ENCODE measurements around the gene CLIC5. TPM values are rescaled to one million over a fixed set of nuclear protein-coding genes. Genes with fewer than 3 reads are reported as not detected.

Gene CLIC5
- total and polyA plus RNA-seq, 2 of the 8 experiments (the other 6 are each of a cell fraction or from before 2014, with no cell fraction given): 0.12 to 0.15 TPM

DNA sequence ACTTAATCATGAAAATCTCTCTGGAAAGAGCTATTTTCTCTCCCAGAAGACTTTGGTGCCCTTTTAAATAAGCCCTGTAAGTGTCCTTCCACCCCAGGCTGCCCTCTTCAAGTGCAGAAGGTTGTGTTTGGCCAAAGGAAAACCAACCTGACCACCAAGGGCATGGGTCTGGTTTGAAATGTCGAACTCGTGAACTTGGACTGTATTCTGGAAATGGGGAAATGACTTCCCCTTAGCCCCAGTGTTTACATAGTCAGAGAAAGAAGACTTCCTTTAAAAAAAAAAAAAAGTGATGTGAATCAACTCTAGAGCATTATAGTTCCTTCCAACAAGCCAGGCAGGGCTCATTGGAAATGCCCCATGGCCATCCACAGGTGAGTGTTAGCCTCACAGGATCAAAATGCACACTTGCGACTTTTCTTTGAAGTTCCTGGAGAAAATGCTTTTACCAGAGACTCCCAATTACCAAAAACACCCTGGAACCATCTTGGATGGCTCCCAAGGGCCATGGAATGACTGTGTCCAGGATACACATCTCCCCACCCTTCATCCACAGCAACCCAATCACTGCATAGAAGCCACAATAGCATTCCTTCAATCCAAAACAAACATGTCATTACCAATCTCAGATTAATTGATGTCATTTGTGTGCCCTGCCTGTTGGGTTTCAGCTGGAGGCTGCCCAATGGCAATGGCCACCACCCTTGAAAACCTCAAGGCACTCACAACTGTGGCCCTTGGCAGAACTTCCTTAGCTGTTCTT lies 133.8 kb downstream of the CLIC5 start:
- no peak overlapping the region for H4K8ac ChIP-seq (ENCODE audit: extremely low read depth, insufficient read depth, low read length)
- no peak overlapping the region for H3K4ac ChIP-seq (replicated peaks; ENCODE audit: insufficient read length, low read depth, low read length)
- ChIA-PET CTCF (ENCODE audit: partially characterized antibody) (interaction anchor here (1.6 kb wide), 1 partner anchor 21 kb away, joined by 3 read pairs; no protein-coding TSS in a partner anchor), POLR2A (ENCODE audit: partially characterized antibody) (no interaction called here)
- no peak overlapping the region for H4K5ac ChIP-seq (ENCODE audit: insufficient read length, low read depth, low read length)
- H2AFZ ChIP-seq (ENCODE audit: low read length): no peak overlapping the region
- H4K20me1 ChIP-seq (replicated peaks in 1 of 2; ENCODE audit: control insufficient read depth in 1 of 2, insufficient read depth in 2 of 2, low read length in 2 of 2): no peaks in the 10 kb centered on the region
- H3K4me1 ChIP-seq (replicated peaks in 1 of 4; ENCODE audit: control insufficient read depth in 3 of 4, insufficient read depth in 4 of 4, low read length in 3 of 4): no peaks in the 10 kb centered on the region
- no peak overlapping the region for H3K56ac ChIP-seq (replicated peaks; ENCODE audit: insufficient read length, low read depth, low read length)
- no peak overlapping the region for H3K23ac ChIP-seq (ENCODE audit: insufficient read length)
- H3K27ac ChIP-seq (ENCODE audit: low read depth, low read length): no peak overlapping the region
- no peaks in the 10 kb centered on the region for H3K9me3 ChIP-seq (ENCODE audit: insufficient read depth in 2 of 2, low read depth in 1 of 2, low read length in 1 of 2)
- no peak overlapping the region for H3K9ac ChIP-seq (replicated peaks in 1 of 4; ENCODE audit: extremely low read depth in 1 of 4, low read depth in 3 of 4, low read length in 3 of 4)
- DNase-seq (ENCODE audit: low read depth in 1 of 2, low spot score in 2 of 2) (no peak), FAIRE-seq (no peak)
- no peak overlapping the region for H2BK20ac ChIP-seq (ENCODE audit: low read length)
- no peaks in the 10 kb centered on the region for H3K79me2 ChIP-seq (ENCODE audit: control insufficient read depth in 1 of 2, insufficient read depth in 2 of 2, low read length in 2 of 2)
- H2BK5ac ChIP-seq (ENCODE audit: low read depth, low read length): no peak overlapping the region
- H3K79me1 ChIP-seq (ENCODE audit: low read depth, low read length): no peaks in the 10 kb centered on the region
- H3K4me2 ChIP-seq (ENCODE audit: insufficient read depth in 1 of 2, low read depth in 2 of 2, low read length in 2 of 2): no peak overlapping the region
- H2BK120ac ChIP-seq (replicated peaks; ENCODE audit: low read depth, low read length): no peak overlapping the region
- H3K36me3 ChIP-seq (ENCODE audit: control insufficient read depth in 2 of 4, insufficient read depth in 4 of 4, low read length in 3 of 4): no peaks in the 10 kb centered on the region
- H3K23me2 ChIP-seq (ENCODE audit: low read depth, low read length): no peaks in the 10 kb centered on the region
- no peak overlapping the region for H4K91ac ChIP-seq (replicated peaks; ENCODE audit: insufficient read length, low read length)
- H2AK5ac ChIP-seq (ENCODE audit: low read depth, low read length): no peak overlapping the region
- no peak overlapping the region for H3K4me3 ChIP-seq (ENCODE audit: extremely low read depth in 1 of 4, insufficient read depth in 2 of 4, low read depth in 3 of 4, low read length in 4 of 4)
- no peak overlapping the region for H2BK15ac ChIP-seq (ENCODE audit: low read length)
- H3K14ac ChIP-seq (ENCODE audit: insufficient read length): no peak overlapping the region
- no peak overlapping the region for H3K18ac ChIP-seq (ENCODE audit: extremely low read depth, low read length)
- 85% methylated on average over 3 of the region's 3 CpGs; no CpG with 5 or more reads in 1 of the 2 experiments for WGBS, 2 experiments (ENCODE audit: extremely low coverage in 1 of 2, insufficient coverage in 1 of 2, insufficient read length in 1 of 2, insufficient replicate concordance in 2 of 2, low coverage in 1 of 2, low lambda C conversion rate in 2 of 2, missing lambda C conversion rate in 1 of 2)
- H2BK12ac ChIP-seq (ENCODE audit: low read depth, low read length): no peak overlapping the region
- no peaks in the 10 kb centered on the region for H3K27me3 ChIP-seq (replicated peaks in 1 of 4; ENCODE audit: control insufficient read depth in 3 of 4, extremely low read depth in 1 of 4, insufficient read depth in 3 of 4, low read length in 3 of 4)
- TF ChIP-seq CHD1 (IDR thresholded peaks at IDR 0.05; ENCODE audit: low read depth, low read length): no peak
- TF ChIP-seq CHD2 (IDR thresholded peaks at IDR 0.05; ENCODE audit: low read length): no peak
- TF ChIP-seq SIX5 (IDR thresholded peaks at IDR 0.05; ENCODE audit: low read depth, low read length): no peak

All from H1 (cell line).